Stomach (tissue), 9 donors: Measurements from ENCODE around the gene S100A4. TPM values are rescaled to one million over a fixed set of nuclear protein-coding genes. Genes with fewer than 3 reads are reported as not detected.

Source experiments
- DNase-seq, 2 donors: peaks; one replicate each; pipeline versions ENCODE4 v3.0.0 to v3.0.0-alpha.2; 2013 to 2019
- H3K27ac ChIP-seq, 5 donors: fragments of 200-600 bp in 4 of 5; sonication (generic) in 4 of 5; one replicate each; pipeline ENCODE4 v1.5.1; 2013 to 2019; ENCODE audit warnings: mild to moderate bottlenecking in 1 of 5, moderate library complexity in 1 of 5
- H3K27me3 ChIP-seq, 3 donors: fragments of 200-600 bp; sonication (generic); one replicate each; pipeline ENCODE4 v1.5.1; 2017 to 2019; ENCODE audit warnings: mixed run types in 1 of 3
- H3K36me3 ChIP-seq, 4 donors: fragments of 200-600 bp; sonication (generic); 1 replicate in 3 of 4; 2 replicates in 1 of 4; pipeline ENCODE4 v1.5.1; 2016 to 2019
- H3K4me1 ChIP-seq, 4 donors: fragments of 200-600 bp; sonication (generic); one replicate each; pipeline ENCODE4 v1.5.1; 2016 to 2019
- H3K4me3 ChIP-seq, 4 donors: fragments of 200-600 bp; sonication (generic) in 3 of 4; one replicate each; pipeline ENCODE4 v1.5.1; 2016 to 2019; ENCODE audit warnings: mild to moderate bottlenecking in 1 of 4
- H3K9me3 ChIP-seq, 4 donors: fragments of 200-600 bp; sonication (generic); one replicate each; pipeline ENCODE4 v1.5.1; 2016 to 2019
- EP300 ChIP-seq: sonication (generic); formaldehyde crosslinking; IDR thresholded peaks from one replicate; pipeline ENCODE4 v1.6.1; 2017; ENCODE audit warnings: antibody characterized with exemption
- POLR2A ChIP-seq, 4 donors: fragments of 450-650 bp; IDR thresholded peaks; one replicate each; pipeline ENCODE4 v1.6.1; 2016; ENCODE audit warnings: antibody characterized with exemption in 4 of 4, control low read depth in 2 of 4, mild to moderate bottlenecking in 1 of 4, moderate library complexity in 1 of 4
- POLR2AphosphoS5 ChIP-seq, 3 donors: sonication (generic); formaldehyde crosslinking; IDR thresholded peaks; one replicate each; pipeline ENCODE4 v1.6.1; 2016; ENCODE audit warnings: antibody characterized with exemption in 3 of 3
- WGBS, 5 donors: extraction: QIAGEN DNeasy Blood & Tissue Kit in 3 of 5; methylation state at CpG; one replicate each; pipeline versions ENCODE4 v1.1.5 to v1.1.7; 2013 to 2018; 5-methylcytosine and 5-hydroxymethylcytosine counted together
- intact Hi-C: fragments of 100-400 bp; cut with DNase I; formaldehyde crosslinking; loops from one replicate; pipeline ENCODE4 v1.15.1; 2023; ENCODE audit warnings: low total_unique reads
- polyA plus RNA-seq, 3 donors: library from polyadenylated mRNA; stranded (reverse); fragments of 200-250 nt; gene quantifications; one replicate each; pipeline ENCODE4 v1.2.3, GENCODE V29; 2013
- total RNA-seq, 5 donors: library from RNA; depleted of rRNA; stranded (reverse); fragments of >200 nt; gene quantifications; one replicate each; pipeline versions ENCODE4 v1.1.0 to v1.2.3, GENCODE V29; 2014 to 2016
- TF ChIP-seq, protein P1 (sequence below), 7 experiments: fragments of 450-650 bp in 4 of 7; fragments of 200-600 bp in 3 of 7; sonication (generic) in 3 of 7; IDR thresholded peaks; one replicate each; pipeline ENCODE4 v1.5.1; 2016 to 2019; ENCODE audit warnings: antibody characterized with exemption in 7 of 7, control low read depth in 2 of 7, mild to moderate bottlenecking in 1 of 7
- donor health status: healthy with polysubstance abuse.
- donor health status: Bipolar disorder and iron deficiency.
- donor health status: healthy.

Gene S100A4
- total and polyA plus RNA-seq, 8 donors, result 9.9 to 541 (median 40.1) TPM

- no peak for DNase-seq
- 89 to 96% (median 91%) methylated on average over 3 of the region's 3 CpGs for WGBS, 5 donors
- intact Hi-C loops, result loop anchor here (5.0 kb wide), 1 partner anchor 43 kb away; no protein-coding TSS in a partner anchor
Observed at GRCh38 chr1:153519242-153519641, 26.4 kb downstream of the S100A4 start.

DNA sequence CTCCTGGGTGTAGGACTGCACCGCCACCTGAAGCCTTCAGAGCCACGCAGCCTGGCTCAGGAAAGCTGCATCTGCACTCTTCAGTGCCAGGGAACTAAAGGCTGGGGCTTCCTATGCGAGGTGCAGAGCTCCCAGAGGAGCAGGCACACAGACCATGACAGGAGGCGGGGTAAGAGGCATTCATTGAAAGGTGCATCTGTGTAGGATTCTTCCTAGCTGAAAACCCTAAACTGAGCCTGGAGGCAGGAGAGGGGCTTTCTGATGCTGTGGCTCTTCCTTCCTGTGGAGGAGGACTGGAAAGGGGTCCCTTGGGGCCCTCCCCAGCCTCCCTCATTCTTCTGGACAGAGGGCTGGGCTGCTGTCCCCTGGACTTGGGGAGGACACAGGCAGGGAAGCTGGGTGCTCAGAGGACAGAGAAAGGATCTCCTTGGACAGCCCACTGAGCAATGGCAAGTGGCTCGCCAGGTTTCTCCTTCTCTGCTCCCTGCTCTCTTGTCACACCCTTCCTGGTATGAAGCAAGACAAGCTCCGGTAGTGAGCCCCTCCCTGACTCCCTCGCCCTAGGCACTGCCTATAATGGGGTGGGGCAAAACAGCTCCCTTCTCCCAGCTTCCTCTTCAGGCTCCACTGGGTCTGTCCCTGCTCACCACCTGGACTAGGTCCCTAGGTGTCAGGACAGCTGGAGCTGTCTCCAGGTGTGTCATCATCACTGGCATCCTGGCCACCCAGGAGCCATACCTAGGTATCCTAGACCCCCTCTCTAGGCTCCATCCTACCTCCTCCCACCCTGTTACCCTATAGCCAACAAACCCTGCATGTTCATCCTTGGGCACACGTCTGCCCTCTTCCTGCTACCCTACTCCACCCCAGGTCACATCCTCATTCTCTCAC is 29.9 kb downstream of the S100A4 start:
- H3K4me3 ChIP-seq, result no peak overlapping the region
- no peaks in the 10 kb centered on the region for H3K27me3 ChIP-seq
- peaks cover 11 to 27% (median 12%) of the 10 kb centered on the region in 4 donors for H3K4me1 ChIP-seq
- intact Hi-C loops, result loop anchor here (5.0 kb wide), 1 partner anchor 47 kb away; no protein-coding TSS in a partner anchor
- no peaks in the 10 kb centered on the region for H3K9me3 ChIP-seq
- H3K36me3 ChIP-seq, result no peaks in the 10 kb centered on the region
- TF ChIP-seq POLR2A (IDR thresholded peaks at IDR 0.05), result no peak
- peak in 2 of 3 donors; percentile 63 to 68 for TF ChIP-seq POLR2AphosphoS5 (IDR thresholded peaks at IDR 0.05)
- DNase-seq, result peak; percentile 69 to 87
- 32 to 50% (median 48%) methylated on average over 8 of the region's 8 CpGs for WGBS, 5 donors
- H3K27ac ChIP-seq, result peak overlapping the region; percentile 54 to 85 (median 81)

More at GRCh38 chr1:153519242-153519641, 26.4 kb downstream of the S100A4 start:
- Histone ChIP-seq H3K4me1 (peaks cover 6 to 20% (median 10%) of the 10 kb centered on the region in 4 donors), H3K36me3 (no peaks in the 10 kb centered on the region), H3K4me3 (no peak overlapping the region), H3K27me3 (no peaks in the 10 kb centered on the region), H3K9me3 (no peaks in the 10 kb centered on the region), H3K27ac (no peak overlapping the region)
- TF ChIP-seq, protein P1, sequence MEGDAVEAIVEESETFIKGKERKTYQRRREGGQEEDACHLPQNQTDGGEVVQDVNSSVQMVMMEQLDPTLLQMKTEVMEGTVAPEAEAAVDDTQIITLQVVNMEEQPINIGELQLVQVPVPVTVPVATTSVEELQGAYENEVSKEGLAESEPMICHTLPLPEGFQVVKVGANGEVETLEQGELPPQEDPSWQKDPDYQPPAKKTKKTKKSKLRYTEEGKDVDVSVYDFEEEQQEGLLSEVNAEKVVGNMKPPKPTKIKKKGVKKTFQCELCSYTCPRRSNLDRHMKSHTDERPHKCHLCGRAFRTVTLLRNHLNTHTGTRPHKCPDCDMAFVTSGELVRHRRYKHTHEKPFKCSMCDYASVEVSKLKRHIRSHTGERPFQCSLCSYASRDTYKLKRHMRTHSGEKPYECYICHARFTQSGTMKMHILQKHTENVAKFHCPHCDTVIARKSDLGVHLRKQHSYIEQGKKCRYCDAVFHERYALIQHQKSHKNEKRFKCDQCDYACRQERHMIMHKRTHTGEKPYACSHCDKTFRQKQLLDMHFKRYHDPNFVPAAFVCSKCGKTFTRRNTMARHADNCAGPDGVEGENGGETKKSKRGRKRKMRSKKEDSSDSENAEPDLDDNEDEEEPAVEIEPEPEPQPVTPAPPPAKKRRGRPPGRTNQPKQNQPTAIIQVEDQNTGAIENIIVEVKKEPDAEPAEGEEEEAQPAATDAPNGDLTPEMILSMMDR (IDR thresholded peaks at IDR 0.05), result no peak
- no peak for TF ChIP-seq POLR2A (IDR thresholded peaks at IDR 0.05)
- no peak for TF ChIP-seq POLR2AphosphoS5 (IDR thresholded peaks at IDR 0.05)
- TF ChIP-seq EP300, result no peak

DNA sequence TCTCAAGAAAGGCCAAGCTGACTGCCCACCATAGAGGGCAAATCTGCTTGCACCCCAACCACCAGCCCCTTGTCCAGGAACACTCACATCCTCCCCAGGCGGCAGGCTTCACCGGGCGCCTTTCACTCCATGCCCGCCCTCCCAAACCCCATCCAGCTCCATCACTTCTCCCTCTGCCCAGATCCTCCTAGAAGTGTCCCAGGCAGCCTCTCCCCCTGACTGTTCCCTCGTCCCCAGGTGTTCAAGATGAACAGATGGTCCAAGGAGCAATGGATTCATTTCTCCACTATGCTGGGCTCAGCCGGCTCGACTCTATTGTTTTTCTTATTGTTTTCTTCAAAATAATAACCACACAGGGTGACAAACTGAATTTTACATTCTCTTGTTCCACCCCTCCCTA is 31.9 kb downstream of the S100A4 start:
- 93 to 96% (median 94%) methylated on average over 7 of the region's 7 CpGs for WGBS, 5 donors
- Histone ChIP-seq H3K27me3 (no peaks in the 10 kb centered on the region), H3K9me3 (no peaks in the 10 kb centered on the region), H3K4me1 (peaks cover 12 to 29% (median 12%) of the 10 kb centered on the region in 4 donors), H3K4me3 (no peak overlapping the region), H3K27ac (no peak overlapping the region), H3K36me3 (no peaks in the 10 kb centered on the region)
- intact Hi-C loops, result loop anchor here (5.0 kb wide), 1 partner anchor 59 kb away; no protein-coding TSS in a partner anchor
- no peak for DNase-seq
- TF ChIP-seq POLR2AphosphoS5 (IDR thresholded peaks at IDR 0.05) (no peak), POLR2A (IDR thresholded peaks at IDR 0.05) (no peak), EP300 (no peak)
- TF ChIP-seq, protein P1 (IDR thresholded peaks at IDR 0.05), result no peak

DNA sequence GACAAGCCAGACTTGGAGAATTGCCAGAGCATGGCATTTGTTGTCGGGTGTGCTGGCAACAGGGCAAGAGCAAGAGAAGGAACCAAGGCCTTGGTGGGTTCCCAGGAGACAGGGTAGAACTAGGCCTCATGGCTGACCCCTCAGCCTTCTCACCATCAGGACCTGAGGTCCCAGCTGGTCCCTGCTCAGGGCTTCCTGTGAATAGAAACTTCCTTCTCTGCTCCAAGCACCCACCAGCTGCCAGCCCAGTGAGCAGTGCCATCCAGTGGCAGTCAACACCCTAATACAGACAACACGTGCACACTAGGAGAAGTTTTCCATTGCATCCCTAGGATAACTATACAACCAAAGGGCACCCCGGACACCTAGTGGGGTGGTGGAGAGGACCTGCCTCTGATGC is 32.6 kb downstream of the S100A4 start:
- H3K27ac ChIP-seq, result no peak overlapping the region
- H3K27me3 ChIP-seq, result no peaks in the 10 kb centered on the region
- intact Hi-C loops, result loop anchor here (5.0 kb wide), 1 partner anchor 59 kb away; no protein-coding TSS in a partner anchor
- WGBS, 5 donors, result 51 to 72% (median 63%) methylated on average over 3 of the region's 3 CpGs
- H3K9me3 ChIP-seq, result no peaks in the 10 kb centered on the region
- TF ChIP-seq, protein P1 (IDR thresholded peaks at IDR 0.05), result peak in 1 of 7 experiments; percentile 6
- no peak for TF ChIP-seq POLR2A (IDR thresholded peaks at IDR 0.05)
- TF ChIP-seq POLR2AphosphoS5 (IDR thresholded peaks at IDR 0.05), result no peak
- DNase-seq, result no peak
- no peak overlapping the region for H3K4me3 ChIP-seq
- H3K4me1 ChIP-seq, result peaks cover 12 to 29% (median 13%) of the 10 kb centered on the region in 4 donors
- H3K36me3 ChIP-seq, result no peaks in the 10 kb centered on the region
